ENCODE data around the gene AKIRIN1.
"Not testable (repeated sequence)": the region's sequence is repeated elsewhere in the genome, so short reads cannot be mapped to it uniquely, and the experiment has no call there.

GRCh38 chr1:38979380-38979779 is 11.7 kb upstream of the AKIRIN1 start:
- not testable (repeated sequence) for TF ChIP-seq CTCF (conservative IDR thresholded peaks at IDR 0.05; ENCODE audit: low read length); EZH2phosphoT487 (IDR thresholded peaks at IDR 0.05; ENCODE audit: borderline replicate concordance, low read depth, low read length)
